GM12878 (cell line): Measurements from ENCODE around the gene HIVEP1. TPM values are rescaled to one million over a fixed set of nuclear protein-coding genes. Genes with fewer than 3 reads are reported as not detected.

Experiments
- ATAC-seq: fragments of 200-7000 bp; cut with Tn5 transposase; 3 replicates; pipeline ENCODE4 v1.9.1; 2020; ENCODE audit warnings: mild to moderate bottlenecking, moderate library complexity
- BruUV-seq: library from RNA; stranded (reverse); fragments of 400-500 nt; replicated peaks from 2 replicates; lab custom pipeline; 2021; lab: Mats Ljungman, UMichigan
- CTCF ChIA-PET: fragments of 300-600 bp; sonication (Branson Sonifier 250); formaldehyde crosslinking; extraction: SDS; loops from one replicate; lab custom pipeline; 2021; ENCODE audit warnings: inconsistent platforms; lab: Yijun Ruan, JAX
- POLR2A ChIA-PET: fragments of 350-600 bp; formaldehyde crosslinking; extraction: SDS; loops from one replicate; lab custom pipeline; 2021; ENCODE audit warnings: inconsistent platforms; lab: Charles Lee
- RAD21 ChIA-PET: fragments of 300-600 bp; sonication (Branson Sonifier 250); formaldehyde crosslinking; loops from one replicate; lab custom pipeline; 2023; ENCODE audit warnings: antibody characterized with exemption; ENCODE audit not compliant: unreplicated experiment; lab: Charles Lee
- SMC1A ChIA-PET: fragments of 300-600 bp; sonication (Branson Sonifier 250); formaldehyde crosslinking; loops from one replicate; lab custom pipeline; 2023; ENCODE audit not compliant: unreplicated experiment, uncharacterized antibody; lab: Charles Lee
- DNase-seq: peaks from one replicate; pipeline ENCODE4 v3.0.0-alpha.2; 2011; ENCODE audit warnings: low read depth, low spot score
- FAIRE-seq: peaks from 3 replicates; lab custom pipeline; 2011; peaks lifted over from hg19 to GRCh38; lab: Jason Lieb, UNC
- H2AFZ ChIP-seq: 2 replicates; pipeline ENCODE4 v1.6.0; 2011; ENCODE audit warnings: low read depth, low read length, control low read depth; ENCODE audit not compliant: control insufficient read depth
- H3K27ac ChIP-seq: 2 replicates; pipeline ENCODE4 v1.5.1; 2011; ENCODE audit warnings: control low read depth; ENCODE audit not compliant: control insufficient read depth, insufficient read depth
- H3K27me3 ChIP-seq, 2 experiments: replicated peaks in 1 of 2; 2 replicates each; pipeline versions ENCODE4 v1.6.0 to v1.6.1; 2011; ENCODE audit warnings: low read length in 1 of 2; ENCODE audit not compliant: control insufficient read depth in 2 of 2, insufficient read depth in 2 of 2
- H3K36me3 ChIP-seq, 2 experiments: 2 replicates each; pipeline ENCODE4 v1.5.1; 2011; ENCODE audit warnings: low read length in 1 of 2; ENCODE audit not compliant: control insufficient read depth in 2 of 2, insufficient read depth in 2 of 2
- H3K4me1 ChIP-seq: 2 replicates; pipeline ENCODE4 v1.6.1; 2011; ENCODE audit warnings: mild to moderate bottlenecking, low read length, moderate library complexity, mixed read lengths; ENCODE audit not compliant: control insufficient read depth, insufficient read depth
- H3K4me2 ChIP-seq: 2 replicates; pipeline ENCODE4 v1.6.0; 2011; ENCODE audit warnings: control low read depth; ENCODE audit not compliant: control insufficient read depth, insufficient read depth
- H3K4me3 ChIP-seq: fragments of 200-600 bp; sonication (generic); 2 replicates; pipeline ENCODE4 v1.5.1; 2016
- H3K79me2 ChIP-seq: 2 replicates; pipeline ENCODE4 v1.6.0; 2011; ENCODE audit warnings: low read length; ENCODE audit not compliant: control insufficient read depth, insufficient read depth
- H3K9ac ChIP-seq: 2 replicates; pipeline ENCODE4 v1.8.0; 2011; ENCODE audit warnings: low read length, control low read depth, mixed read lengths; ENCODE audit not compliant: control insufficient read depth, insufficient read depth
- H3K9me3 ChIP-seq: replicated peaks from 3 replicates; pipeline ENCODE4 v1.5.1; 2011; ENCODE audit warnings: mild to moderate bottlenecking, low read length; ENCODE audit not compliant: control insufficient read depth, insufficient read depth
- H4K20me1 ChIP-seq: 2 replicates; pipeline ENCODE4 v1.6.0; 2011; ENCODE audit not compliant: control insufficient read depth, insufficient read depth
- CBFB ChIP-seq: IDR thresholded peaks from 2 replicates; pipeline ENCODE4 v1.6.1; 2016; ENCODE audit warnings: antibody characterized with exemption, low read depth
- POU2F2 ChIP-seq: IDR thresholded peaks from 3 replicates; pipeline ENCODE4 v1.6.1; 2011; ENCODE audit warnings: low read depth, mild to moderate bottlenecking, low read length, borderline replicate concordance
- RB1 ChIP-seq: fragments of 450-650 bp; formaldehyde crosslinking; IDR thresholded peaks from 2 replicates; pipeline ENCODE4 v1.6.1; 2017; ENCODE audit warnings: mild to moderate bottlenecking, borderline replicate concordance
- SMAD5 ChIP-seq: IDR thresholded peaks from 2 replicates; pipeline ENCODE4 v1.6.1; 2016; ENCODE audit warnings: antibody characterized with exemption, low read depth
- WGBS: methylation state at CpG from one replicate; pipeline ENCODE4 v1.1.6; 2016; ENCODE audit warnings: low lambda C conversion rate; ENCODE audit not compliant: insufficient replicate concordance, insufficient coverage; ENCODE audit errors: missing lambda C conversion rate; 5-methylcytosine and 5-hydroxymethylcytosine counted together
- in situ Hi-C: fragments of 300-500 bp; cut with MboI; formaldehyde crosslinking; loops from 9 replicates; pipeline ENCODE4 v1.14.3; 2018; ENCODE audit warnings: mixed read lengths
- intact Hi-C: fragments of 100-400 bp; cut with micrococcal nuclease; formaldehyde crosslinking; loops from one replicate; pipeline ENCODE4 v1.14.2; 2022; ENCODE audit not compliant: unreplicated experiment
- polyA plus RNA-seq, 11 experiments: library from polyadenylated mRNA; depleted of rRNA in 4 of 11; unstranded in 6 of 11; stranded (reverse) in 5 of 11; fragments of >200 nt; fragmentation: Nextera tagmentation in 4 of 11; fragmentation: Illumina TruSeq in 1 of 11; extraction: Ambion mirVana in 4 of 11; extraction: Trizol in 1 of 11; gene quantifications; 1 replicate in 1 of 11; 2 replicates in 10 of 11; pipeline versions ENCODE4 v1.2.1 to v1.2.3, GENCODE V29; 2011 to 2016; ENCODE audit warnings: inconsistent platforms in 2 of 11, missing spikeins in 2 of 11, low read depth in 1 of 11
- total RNA-seq, 4 experiments: library from RNA; depleted of rRNA in 3 of 4; stranded (reverse); fragments of >200 nt in 3 of 4; fragmentation: Illumina TruSeq in 1 of 4; extraction: Trizol in 1 of 4; gene quantifications; 2 replicates each; pipeline versions ENCODE4 v1.2.1 to v1.2.3, GENCODE V29; 2013 to 2021
- TF ChIP-seq, protein P1 (sequence below): fragments of 450-650 bp; IDR thresholded peaks from 2 replicates; pipeline ENCODE4 v1.6.1; 2017; ENCODE audit warnings: mild to moderate bottlenecking, moderate library complexity
- TF ChIP-seq, protein P2 (sequence below), 3 experiments: IDR thresholded peaks in 2 of 3; conservative IDR thresholded peaks in 1 of 3; 2 replicates each; pipeline ENCODE4 v1.5.1; 2011; ENCODE audit warnings: low read depth in 3 of 3, low read length in 3 of 3, mild to moderate bottlenecking in 3 of 3, control low read depth in 2 of 3, moderate library complexity in 2 of 3, inconsistent platforms in 1 of 3, mixed read lengths in 1 of 3; ENCODE audit not compliant: control insufficient read depth in 2 of 3, insufficient read depth in 1 of 3; ENCODE audit errors: extremely low read depth in 1 of 3
- TF ChIP-seq, protein P3 (sequence below): fragments of 450-650 bp; IDR thresholded peaks from 2 replicates; pipeline ENCODE4 v1.6.1; 2017; ENCODE audit warnings: antibody characterized with exemption, mild to moderate bottlenecking, moderate library complexity
- TF ChIP-seq, protein P4 (sequence below): fragments of 150-350 bp; IDR thresholded peaks from 2 replicates; pipeline ENCODE4 v1.6.1; 2016; ENCODE audit warnings: low read depth, low read length

HIVEP1 gene
- total and polyA plus RNA-seq, 10 of the 15 experiments (the other 5 are each of a cell fraction or from before 2014, with no cell fraction given), result 4.3 to 37.5 (median 21.6) TPM

DNA sequence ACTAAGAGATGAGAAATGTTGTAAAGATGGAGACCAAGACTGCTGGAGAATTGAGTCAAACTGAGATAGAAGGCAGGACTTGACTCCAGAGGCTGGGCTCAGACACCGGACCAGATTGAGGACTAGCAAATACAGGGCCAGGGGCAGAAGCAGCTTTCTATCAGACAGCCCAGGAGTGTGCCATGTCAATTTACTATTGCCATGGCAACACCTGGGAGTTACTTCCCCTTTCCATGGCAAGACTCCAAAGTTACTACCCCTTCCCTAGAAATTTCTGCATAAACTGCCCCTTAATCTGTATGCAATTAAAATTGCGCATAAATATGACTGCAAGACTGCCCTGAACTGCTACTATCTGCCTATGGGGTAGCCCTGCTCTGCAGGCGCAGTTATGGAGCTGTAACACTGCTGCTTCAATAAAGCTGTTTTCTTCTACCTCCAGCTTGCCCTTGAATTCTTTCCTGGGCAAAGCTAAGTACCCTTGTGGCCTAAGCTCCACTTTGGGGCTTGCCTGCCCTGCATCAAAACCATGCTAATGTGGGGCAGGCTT is 188.0 kb downstream of the HIVEP1 start (continued):
- TF ChIP-seq, protein P1, sequence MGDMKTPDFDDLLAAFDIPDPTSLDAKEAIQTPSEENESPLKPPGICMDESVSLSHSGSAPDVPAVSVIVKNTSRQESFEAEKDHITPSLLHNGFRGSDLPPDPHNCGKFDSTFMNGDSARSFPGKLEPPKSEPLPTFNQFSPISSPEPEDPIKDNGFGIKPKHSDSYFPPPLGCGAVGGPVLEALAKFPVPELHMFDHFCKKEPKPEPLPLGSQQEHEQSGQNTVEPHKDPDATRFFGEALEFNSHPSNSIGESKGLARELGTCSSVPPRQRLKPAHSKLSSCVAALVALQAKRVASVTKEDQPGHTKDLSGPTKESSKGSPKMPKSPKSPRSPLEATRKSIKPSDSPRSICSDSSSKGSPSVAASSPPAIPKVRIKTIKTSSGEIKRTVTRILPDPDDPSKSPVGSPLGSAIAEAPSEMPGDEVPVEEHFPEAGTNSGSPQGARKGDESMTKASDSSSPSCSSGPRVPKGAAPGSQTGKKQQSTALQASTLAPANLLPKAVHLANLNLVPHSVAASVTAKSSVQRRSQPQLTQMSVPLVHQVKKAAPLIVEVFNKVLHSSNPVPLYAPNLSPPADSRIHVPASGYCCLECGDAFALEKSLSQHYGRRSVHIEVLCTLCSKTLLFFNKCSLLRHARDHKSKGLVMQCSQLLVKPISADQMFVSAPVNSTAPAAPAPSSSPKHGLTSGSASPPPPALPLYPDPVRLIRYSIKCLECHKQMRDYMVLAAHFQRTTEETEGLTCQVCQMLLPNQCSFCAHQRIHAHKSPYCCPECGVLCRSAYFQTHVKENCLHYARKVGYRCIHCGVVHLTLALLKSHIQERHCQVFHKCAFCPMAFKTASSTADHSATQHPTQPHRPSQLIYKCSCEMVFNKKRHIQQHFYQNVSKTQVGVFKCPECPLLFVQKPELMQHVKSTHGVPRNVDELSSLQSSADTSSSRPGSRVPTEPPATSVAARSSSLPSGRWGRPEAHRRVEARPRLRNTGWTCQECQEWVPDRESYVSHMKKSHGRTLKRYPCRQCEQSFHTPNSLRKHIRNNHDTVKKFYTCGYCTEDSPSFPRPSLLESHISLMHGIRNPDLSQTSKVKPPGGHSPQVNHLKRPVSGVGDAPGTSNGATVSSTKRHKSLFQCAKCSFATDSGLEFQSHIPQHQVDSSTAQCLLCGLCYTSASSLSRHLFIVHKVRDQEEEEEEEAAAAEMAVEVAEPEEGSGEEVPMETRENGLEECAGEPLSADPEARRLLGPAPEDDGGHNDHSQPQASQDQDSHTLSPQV, result no peak
- TF ChIP-seq POU2F2, result no peak

DNA sequence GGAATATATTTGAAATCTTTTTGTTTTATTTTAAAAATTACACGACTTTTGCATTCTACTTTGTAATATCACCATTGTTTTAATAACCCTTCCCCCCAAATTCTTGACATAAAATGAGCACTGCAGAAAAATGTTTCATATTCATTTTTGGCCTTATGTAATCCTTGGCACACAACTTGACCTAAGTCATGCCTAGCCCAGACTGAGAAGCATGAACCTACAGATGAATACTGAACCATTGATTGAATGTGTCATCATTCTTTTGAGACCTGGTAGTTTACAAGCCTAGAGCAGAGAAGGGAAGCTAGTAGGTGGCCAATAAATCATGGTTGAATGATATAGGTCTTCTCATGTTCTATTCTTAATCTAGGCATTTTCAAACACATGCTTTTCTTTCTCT is 188.6 kb downstream of the HIVEP1 start:
- no peaks in the 10 kb centered on the region for H3K79me2 ChIP-seq
- no peak overlapping the region for H3K4me3 ChIP-seq
- ChIA-PET RAD21 (no interaction called here), CTCF (no interaction called here), SMC1A (interaction anchor here (0.8 to 1.6 kb wide), 3 partner anchors 8 to 66 kb away, joined by 3 read pairs; no protein-coding TSS in a partner anchor), POLR2A (no interaction called here)
- FAIRE-seq, result no peak
- H3K27me3 ChIP-seq, result no peaks in the 10 kb centered on the region
- H3K4me2 ChIP-seq, result no peak overlapping the region
- H3K36me3 ChIP-seq, result no peaks in the 10 kb centered on the region
- no peak overlapping the region for H3K27ac ChIP-seq
- no TSS peak for BruUV-seq
- no peaks in the 10 kb centered on the region for H3K9me3 ChIP-seq
- DNase-seq, result no peak
- WGBS, result 59% methylated on average over 1 of the region's 1 CpG
- H4K20me1 ChIP-seq, result no peaks in the 10 kb centered on the region
- H3K9ac ChIP-seq, result no peak overlapping the region
- no peaks in the 10 kb centered on the region; the same call in 1 of the 2 replicates for H3K4me1 ChIP-seq
- H2AFZ ChIP-seq, result no peak overlapping the region
- in situ Hi-C loops, result no loop called here
- intact Hi-C loops, result no loop called here
- ATAC-seq, result no peak
- no peak for TF ChIP-seq CBFB
- TF ChIP-seq, protein P2, sequence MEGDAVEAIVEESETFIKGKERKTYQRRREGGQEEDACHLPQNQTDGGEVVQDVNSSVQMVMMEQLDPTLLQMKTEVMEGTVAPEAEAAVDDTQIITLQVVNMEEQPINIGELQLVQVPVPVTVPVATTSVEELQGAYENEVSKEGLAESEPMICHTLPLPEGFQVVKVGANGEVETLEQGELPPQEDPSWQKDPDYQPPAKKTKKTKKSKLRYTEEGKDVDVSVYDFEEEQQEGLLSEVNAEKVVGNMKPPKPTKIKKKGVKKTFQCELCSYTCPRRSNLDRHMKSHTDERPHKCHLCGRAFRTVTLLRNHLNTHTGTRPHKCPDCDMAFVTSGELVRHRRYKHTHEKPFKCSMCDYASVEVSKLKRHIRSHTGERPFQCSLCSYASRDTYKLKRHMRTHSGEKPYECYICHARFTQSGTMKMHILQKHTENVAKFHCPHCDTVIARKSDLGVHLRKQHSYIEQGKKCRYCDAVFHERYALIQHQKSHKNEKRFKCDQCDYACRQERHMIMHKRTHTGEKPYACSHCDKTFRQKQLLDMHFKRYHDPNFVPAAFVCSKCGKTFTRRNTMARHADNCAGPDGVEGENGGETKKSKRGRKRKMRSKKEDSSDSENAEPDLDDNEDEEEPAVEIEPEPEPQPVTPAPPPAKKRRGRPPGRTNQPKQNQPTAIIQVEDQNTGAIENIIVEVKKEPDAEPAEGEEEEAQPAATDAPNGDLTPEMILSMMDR (IDR thresholded peaks at IDR 0.05 in 2 of 3, conservative IDR thresholded peaks at IDR 0.05 in 1 of 3; ENCODE audit: control insufficient read depth in 2 of 3, extremely low read depth in 1 of 3, insufficient read depth in 1 of 3, low read depth in 3 of 3, low read length in 3 of 3), result no peak
- no peak for TF ChIP-seq RB1
- TF ChIP-seq, protein P3, sequence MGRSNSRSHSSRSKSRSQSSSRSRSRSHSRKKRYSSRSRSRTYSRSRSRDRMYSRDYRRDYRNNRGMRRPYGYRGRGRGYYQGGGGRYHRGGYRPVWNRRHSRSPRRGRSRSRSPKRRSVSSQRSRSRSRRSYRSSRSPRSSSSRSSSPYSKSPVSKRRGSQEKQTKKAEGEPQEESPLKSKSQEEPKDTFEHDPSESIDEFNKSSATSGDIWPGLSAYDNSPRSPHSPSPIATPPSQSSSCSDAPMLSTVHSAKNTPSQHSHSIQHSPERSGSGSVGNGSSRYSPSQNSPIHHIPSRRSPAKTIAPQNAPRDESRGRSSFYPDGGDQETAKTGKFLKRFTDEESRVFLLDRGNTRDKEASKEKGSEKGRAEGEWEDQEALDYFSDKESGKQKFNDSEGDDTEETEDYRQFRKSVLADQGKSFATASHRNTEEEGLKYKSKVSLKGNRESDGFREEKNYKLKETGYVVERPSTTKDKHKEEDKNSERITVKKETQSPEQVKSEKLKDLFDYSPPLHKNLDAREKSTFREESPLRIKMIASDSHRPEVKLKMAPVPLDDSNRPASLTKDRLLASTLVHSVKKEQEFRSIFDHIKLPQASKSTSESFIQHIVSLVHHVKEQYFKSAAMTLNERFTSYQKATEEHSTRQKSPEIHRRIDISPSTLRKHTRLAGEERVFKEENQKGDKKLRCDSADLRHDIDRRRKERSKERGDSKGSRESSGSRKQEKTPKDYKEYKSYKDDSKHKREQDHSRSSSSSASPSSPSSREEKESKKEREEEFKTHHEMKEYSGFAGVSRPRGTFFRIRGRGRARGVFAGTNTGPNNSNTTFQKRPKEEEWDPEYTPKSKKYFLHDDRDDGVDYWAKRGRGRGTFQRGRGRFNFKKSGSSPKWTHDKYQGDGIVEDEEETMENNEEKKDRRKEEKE, result no peak
- TF ChIP-seq, protein P4, sequence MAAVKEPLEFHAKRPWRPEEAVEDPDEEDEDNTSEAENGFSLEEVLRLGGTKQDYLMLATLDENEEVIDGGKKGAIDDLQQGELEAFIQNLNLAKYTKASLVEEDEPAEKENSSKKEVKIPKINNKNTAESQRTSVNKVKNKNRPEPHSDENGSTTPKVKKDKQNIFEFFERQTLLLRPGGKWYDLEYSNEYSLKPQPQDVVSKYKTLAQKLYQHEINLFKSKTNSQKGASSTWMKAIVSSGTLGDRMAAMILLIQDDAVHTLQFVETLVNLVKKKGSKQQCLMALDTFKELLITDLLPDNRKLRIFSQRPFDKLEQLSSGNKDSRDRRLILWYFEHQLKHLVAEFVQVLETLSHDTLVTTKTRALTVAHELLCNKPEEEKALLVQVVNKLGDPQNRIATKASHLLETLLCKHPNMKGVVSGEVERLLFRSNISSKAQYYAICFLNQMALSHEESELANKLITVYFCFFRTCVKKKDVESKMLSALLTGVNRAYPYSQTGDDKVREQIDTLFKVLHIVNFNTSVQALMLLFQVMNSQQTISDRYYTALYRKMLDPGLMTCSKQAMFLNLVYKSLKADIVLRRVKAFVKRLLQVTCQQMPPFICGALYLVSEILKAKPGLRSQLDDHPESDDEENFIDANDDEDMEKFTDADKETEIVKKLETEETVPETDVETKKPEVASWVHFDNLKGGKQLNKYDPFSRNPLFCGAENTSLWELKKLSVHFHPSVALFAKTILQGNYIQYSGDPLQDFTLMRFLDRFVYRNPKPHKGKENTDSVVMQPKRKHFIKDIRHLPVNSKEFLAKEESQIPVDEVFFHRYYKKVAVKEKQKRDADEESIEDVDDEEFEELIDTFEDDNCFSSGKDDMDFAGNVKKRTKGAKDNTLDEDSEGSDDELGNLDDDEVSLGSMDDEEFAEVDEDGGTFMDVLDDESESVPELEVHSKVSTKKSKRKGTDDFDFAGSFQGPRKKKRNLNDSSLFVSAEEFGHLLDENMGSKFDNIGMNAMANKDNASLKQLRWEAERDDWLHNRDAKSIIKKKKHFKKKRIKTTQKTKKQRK, result no peak
- no peak for TF ChIP-seq SMAD5
